Measurements from ENCODE around the gene SCN2A.
"Not testable (repeated sequence)": the region's sequence is repeated elsewhere in the genome, so short reads cannot be mapped to it uniquely, and the experiment has no call there.

SCN2A gene

DNA sequence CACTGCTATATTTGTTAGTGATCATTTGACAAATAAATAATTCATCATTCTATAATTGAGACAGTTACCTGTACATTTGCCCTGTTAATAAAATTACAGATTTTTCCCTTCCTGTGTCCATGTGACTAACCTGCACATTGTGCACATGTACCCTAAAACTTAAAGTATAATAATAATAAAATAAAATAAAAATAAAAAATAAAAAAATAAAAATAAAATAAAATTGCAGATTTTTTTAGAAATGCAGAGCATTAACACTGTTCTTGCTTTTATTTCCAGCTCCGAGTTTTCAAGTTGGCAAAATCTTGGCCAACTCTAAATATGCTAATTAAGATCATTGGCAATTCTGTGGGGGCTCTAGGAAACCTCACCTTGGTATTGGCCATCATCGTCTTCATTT, 105.1 kb downstream of the SCN2A start:
- not testable (repeated sequence) for FAIRE-seq

DNA sequence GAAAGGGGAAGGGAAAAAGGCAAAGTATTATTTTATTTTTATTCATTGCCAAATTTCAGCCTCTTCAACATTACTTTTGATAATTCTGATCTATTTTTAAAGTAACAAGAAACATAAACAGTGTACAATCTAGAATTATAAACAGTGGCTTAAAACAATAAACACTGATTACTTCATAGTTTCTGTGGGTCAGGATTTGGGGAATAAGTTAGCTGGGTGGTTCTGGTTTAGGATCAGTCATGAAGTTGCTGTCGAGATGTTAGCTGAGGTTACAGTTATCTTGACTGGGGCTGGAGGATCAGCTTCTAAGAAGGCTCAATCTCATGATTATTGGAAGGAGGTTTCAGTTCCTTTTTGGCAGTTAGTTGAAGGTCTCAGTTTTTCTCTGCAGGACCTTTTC, 109.2 kb downstream of the SCN2A start:
- no peak for FAIRE-seq

DNA sequence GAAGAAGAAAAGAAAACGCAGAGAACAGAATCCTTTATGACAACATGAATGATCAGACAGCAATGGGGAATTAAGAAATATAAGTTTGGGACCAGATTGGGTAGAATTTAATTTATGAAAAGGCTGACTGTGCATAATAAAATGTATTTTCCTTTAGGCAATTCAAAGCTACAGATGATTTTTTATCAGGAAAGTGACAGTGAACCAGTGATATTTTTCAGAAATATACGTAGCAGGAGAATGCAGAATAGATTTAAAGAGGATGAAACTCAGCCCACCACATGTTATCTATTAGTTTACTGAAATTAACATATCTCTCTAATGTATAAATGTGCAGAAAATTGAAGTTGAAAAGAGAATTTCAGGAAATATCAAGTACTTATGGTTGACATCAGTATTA, 110.0 kb downstream of the SCN2A start:
- FAIRE-seq: no peak

DNA sequence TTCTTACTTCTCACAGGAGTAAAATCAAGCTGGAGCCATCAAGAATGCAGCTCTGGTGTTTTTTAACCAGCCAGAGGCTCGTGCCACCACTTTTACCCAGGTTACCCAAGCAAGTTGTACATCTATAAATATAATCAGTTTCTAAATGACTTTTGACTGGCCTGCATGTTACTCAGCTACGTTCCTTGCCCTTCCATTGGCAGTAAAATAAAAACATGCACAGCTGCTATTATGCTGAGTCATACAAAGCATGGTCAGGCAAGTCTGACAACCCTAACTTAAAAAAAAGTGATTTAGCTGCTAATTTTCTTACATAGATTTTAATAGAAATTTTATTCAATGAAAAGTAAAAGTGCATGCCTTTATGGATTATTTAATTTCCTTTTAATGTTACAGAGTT, 118.5 kb downstream of the SCN2A start:
- peak; percentile 47 for FAIRE-seq

DNA sequence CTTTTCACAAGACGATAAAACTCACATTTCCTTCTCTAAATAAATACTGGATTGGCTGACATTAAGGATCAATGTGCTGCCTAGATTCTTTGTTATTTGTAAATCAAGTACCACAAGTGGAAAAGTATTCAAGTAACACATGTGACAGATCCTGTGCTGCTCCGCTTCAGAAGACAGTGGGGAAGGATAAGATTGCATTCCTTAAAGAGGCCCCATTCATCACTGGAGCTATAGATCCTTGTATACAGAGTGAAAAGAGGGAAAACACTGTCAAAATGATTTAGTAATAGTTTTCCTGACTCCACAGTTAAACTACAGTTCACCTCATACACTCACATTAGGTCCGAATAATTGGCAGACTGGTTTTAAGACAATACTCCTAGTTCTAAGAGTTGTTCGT, 122.3 kb downstream of the SCN2A start:
- FAIRE-seq: no peak

DNA sequence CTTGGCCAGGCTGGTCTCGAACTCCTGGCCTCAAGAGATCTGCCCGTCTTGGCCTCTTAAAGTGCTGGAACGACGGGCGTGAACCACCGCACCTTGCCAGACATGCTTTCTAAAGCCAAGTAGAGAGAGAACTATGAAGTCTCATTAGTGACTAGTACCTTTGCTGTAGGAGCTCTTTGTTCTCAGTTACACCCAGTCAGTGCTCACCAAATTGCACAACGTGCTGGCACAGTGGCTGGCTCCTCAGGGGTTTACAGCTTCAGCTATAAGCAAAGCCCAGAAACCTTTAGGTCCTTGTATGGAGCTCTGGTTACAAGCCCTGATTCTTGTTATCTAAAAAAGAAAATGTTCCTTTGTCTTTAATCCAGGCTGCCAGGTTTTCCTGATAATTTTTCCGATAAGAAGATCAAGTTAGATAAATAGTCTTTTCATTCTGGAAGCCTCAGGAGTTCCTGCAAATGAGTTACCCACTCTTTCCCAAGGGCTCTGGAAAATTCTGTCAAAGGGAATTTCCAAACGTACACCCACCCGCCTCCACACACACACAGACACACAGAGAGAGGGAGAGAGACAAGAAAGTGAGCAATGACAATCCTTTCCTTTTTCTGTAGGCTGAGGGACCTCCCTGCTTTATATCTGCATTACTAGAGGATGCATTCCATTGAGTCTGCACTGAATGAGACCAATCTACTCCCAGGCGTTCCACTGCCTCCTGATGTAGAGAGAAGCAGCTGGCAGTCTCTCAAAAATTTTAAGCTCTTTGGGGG, 130.1 kb downstream of the SCN2A start:
- no peak for FAIRE-seq

DNA sequence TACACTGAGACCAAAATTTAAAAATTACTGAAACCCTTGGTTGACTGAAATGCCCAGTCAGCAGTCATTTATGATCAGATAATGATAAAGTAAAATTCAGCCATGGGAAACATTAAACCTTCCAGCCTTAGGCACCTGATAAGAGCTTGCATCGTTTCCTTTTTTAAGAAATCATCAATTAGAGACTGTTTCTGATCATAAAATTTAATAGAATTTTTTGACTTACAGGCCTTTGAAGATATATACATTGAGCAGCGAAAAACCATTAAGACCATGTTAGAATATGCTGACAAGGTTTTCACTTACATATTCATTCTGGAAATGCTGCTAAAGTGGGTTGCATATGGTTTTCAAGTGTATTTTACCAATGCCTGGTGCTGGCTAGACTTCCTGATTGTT, 130.7 kb downstream of the SCN2A start:
- FAIRE-seq: no peak

DNA sequence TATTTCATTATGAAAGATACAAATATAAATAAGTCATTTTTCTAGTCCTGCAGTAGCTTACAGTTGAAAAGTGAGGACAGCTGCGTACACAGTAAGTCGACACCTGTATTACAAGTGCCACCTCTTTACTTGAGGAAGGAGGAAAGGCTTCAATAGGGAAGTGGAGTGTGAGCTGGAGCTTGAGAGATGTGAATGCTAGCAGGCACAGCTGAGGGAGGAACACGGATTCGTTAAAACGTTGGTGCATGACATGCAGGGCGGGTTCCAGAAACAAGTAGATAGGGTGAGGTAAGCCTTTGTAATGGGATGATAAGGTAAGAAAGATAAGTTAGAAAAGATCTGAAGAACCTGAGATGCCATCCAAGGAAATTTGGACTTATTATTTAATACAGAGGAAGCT, 132.1 kb downstream of the SCN2A start:
- FAIRE-seq: no peak

DNA sequence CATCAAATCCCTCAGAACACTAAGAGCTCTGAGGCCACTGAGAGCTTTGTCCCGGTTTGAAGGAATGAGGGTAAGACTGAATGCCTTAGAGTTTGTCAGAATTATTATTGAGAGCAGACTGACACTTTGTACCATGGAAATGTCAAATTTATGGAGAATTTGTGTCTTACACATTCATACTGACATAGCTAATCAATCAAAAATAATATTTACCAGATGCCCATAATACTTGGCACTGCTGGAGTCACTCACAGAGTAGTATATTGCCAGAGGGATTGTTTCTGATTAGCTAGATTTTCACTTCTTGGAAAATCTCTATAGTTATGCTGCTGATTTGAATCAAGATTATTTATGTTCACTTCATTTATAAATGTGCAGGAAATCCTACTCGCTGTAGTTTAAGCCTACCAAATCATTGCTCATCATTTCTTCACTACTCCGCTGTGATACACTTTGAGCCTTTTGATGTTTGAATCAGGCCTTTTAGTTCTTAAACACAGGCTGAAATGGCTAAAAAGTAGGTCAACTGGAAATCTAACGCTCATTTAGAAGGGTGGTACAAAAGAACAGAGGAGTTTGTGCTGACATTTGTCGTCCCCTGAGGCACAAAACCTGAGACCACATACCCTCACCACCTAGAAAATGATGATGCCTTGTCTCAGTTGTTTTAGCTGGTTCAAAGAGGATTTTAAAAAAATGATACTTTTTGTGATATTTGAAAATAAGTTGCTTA, 134.2 kb downstream of the SCN2A start:
- FAIRE-seq: no peak

DNA sequence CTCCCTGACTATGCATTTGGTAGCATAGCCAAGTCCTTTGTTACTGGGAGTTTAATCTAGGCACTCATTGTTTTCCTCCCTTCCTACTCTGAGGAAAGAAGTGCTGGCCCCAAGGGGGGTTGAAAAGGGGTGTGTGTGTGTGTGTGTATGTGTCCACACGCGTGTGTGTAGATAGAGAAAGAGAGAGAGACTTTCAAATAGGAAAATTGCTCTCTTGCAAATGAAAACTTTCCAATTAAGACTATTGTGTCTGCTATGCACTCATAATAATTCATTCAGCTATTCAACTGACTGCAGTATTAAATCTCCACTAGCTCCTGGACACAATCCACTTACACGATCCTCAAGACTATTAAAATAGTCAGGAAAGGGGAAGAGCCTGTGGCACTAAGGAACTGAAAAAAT, 137.4 kb downstream of the SCN2A start:
- no peak for FAIRE-seq

DNA sequence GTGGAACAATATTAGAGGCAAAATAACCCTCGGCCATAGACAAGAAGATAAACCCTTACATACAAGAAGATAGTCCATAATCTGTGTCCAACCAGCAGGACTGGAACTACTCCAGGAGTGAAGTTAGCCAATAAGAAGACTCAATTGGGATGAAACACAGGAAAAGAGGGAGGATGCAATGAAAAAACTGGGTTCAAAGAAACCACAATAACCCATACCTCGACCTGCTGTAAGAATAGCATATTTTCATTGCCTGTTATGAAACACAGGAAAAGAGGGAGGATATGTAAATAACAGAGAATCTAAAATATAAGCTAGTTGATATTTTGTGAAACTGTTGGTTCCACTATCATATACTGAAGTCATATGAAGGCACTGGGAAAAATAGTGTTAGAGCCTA, 143.1 kb downstream of the SCN2A start:
- FAIRE-seq: no peak

DNA sequence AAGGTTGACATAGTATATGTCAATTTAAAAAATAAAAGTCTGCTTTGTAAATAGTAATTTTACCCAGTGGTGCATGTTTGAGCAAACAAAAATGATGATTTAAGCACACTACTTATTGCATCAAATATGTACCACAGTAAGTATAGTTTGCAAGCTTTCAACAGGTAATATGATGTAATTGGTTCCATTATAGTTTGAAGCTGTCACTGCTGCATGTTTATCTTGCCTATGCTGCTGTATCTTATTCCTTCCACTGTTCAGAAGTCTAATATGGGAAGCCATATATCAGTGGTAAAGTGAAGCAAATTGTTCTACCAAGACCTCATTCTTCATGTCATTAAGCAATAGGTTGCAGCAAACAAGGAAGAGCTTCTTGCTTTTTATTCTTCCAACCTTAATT, 151.7 kb downstream of the SCN2A start:
- FAIRE-seq: no peak

DNA sequence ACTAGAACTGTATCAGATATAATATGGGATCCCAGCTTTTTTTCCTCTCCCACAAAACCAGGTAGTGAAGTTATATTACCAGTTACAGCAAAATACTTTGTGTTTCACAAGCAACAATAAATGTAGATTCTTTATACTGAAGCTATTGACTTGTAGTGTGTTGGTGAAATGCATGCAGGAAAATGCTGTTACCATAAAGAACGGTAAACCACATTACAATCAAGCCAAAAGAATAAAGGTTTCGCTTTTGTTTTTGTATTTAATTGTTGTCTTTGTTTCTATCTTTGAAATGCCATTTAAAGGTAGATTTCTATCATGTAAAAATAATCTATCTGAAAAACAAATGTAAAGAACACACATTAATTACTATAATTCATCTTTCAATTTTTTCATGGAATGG, 152.6 kb downstream of the SCN2A start:
- FAIRE-seq: no peak

DNA sequence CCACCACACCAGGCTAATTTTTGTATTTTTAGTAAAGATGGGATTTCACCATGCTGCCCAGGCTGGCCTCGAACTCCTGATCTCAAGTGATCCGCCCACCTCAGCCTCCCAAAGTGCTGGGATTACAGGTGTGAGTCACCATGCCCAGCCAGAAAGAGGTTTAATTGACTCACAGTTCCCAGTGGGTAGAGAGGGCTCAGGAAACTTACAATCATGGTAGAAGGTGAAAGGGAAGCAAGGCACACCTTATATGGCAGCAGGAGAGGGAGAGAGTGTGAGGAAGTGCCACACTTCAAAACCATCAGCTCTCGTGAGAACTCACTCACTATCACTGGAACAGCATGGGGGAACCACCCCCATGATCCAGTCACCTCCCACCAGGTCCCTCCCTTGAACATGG, 159.4 kb downstream of the SCN2A start:
- not testable (repeated sequence) for FAIRE-seq

DNA sequence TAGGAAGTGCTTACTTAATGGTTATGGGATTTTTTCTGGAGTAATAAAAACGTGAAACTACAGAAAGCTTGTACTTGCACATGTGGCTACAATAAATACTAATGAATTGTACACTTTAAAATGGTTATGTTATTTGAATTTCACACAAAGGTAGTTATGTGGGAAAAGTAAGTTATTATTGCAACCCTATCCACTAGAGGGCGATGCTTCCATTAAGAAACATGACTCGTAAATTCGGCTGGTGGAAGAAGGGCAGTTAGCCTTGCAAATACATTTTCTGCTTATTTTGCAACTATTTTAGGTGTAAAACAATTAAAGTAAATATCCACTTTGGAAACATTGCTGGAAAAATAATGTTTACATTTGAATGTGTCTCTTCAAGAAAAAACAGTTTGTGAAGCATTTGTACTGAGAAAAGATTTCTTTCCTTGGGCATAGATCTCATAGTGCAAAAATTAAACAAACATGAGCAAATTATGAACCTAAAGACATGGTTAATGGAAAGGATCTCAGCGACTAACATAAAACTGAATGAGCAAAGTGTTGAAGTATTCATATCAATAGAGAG, 162.2 kb downstream of the SCN2A start:
- FAIRE-seq: peak; percentile 100

DNA sequence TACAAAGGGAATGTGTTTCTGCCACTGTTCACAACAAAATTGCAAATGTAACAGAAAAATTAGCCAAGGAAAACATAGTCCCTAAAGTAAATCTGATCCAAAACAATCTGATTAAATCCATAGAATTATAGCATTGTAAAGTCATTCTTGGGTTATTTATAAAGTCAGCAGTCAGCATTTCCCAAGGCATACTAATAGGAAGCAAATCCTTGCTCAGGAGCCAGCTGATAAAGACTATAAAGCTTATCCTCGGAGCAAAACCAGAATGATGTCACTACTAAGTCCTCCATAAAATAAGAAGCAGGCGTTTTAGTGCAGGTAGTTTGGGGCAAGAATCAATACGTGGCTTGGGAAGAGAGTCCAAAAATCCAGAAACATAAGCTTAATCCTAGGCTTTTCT, 162.9 kb downstream of the SCN2A start:
- FAIRE-seq: no peak

DNA sequence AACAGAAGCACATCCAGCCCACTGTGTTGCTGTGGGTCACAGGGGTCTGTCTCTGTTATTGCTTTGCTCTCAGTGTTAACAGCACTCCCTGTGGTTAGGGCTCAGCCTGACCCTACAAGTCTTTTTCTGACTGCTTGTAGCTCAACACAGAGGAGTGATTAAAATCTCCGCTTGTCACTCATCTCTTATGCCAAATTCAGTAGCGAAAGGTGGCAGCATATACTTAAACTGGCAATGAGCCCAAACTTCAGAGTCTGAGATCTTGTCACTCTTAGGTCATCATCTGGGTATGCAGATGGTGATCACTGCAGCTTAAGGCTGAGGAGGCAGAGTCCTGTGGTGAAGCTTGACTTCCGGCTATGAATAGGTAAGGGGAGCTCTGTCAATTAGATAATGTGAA, 167.0 kb downstream of the SCN2A start:
- no peak for FAIRE-seq

DNA sequence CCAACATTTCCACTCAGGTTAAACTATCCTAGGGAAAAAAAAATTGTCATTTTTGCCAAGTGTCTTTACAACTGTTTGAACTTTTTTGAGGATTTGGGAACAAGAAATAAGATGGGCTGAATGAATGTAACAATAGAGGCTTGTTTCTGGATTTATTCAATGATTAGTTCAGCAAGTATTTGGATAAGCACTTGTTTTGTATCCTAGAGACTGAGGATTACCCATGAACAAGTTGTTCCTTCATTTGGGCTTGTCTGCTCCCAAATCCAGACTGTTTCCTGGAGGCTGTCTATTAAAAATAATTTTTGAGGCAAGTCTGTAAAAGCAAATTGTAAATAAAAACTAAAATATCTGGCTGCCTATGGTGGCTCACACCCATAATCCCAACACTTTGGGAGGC, 168.3 kb downstream of the SCN2A start:
- FAIRE-seq: no peak

DNA sequence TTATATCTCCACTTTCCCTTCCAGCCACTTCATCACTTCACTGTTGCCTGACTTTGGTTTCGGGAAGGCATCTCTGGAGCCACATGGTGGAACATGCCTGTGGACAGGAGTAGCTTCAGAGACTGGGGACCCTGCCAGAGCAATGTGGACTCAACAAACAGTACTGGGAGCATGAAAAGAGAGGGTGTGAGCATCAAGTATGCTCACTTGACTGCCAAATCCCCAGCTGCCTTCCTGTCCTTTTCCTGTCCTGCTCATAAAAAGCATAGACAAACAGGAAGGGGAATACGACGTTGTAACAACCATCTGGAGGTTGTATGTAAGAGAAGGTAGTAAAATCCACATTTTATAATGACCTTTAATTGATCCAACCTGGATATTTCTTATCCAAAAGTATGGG, 169.0 kb downstream of the SCN2A start:
- no peak for FAIRE-seq

DNA sequence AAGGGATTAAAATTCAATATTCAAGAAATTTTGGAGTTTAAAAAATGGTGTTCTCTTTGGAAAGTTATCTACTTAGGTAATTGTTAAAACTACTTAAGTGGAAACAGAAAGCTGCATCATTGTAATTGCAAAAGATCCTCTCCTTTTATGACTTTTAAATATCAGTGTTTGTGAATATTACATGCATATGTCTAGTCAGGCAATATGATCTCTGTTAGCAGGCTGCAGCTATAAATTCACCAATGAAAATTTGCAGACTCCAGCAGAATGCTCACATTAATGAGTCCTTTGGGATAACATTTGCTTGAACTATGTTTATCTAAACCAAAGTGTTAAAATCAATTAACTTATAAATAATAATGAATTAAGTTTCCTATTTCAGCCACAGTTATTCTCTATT, 171.1 kb downstream of the SCN2A start:
- FAIRE-seq: peak; percentile 21

DNA sequence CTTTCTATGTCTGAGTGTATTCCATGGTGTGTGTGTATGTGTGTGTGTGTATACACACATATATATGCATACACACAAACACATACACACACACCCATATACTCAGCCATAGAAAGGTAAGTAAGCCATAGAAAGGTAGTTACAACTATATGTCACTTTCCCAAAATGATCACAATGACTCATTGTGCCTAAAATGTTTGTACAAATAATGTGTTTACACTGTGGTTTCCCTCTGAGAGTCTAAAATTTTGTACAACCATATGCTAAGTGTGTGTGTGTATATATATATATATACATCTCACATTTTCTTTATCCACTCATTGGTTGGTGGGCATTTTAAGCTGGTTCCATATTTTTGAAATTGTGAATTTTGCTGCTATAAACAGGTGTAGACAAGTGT, 175.0 kb downstream of the SCN2A start:
- no peak for FAIRE-seq

DNA sequence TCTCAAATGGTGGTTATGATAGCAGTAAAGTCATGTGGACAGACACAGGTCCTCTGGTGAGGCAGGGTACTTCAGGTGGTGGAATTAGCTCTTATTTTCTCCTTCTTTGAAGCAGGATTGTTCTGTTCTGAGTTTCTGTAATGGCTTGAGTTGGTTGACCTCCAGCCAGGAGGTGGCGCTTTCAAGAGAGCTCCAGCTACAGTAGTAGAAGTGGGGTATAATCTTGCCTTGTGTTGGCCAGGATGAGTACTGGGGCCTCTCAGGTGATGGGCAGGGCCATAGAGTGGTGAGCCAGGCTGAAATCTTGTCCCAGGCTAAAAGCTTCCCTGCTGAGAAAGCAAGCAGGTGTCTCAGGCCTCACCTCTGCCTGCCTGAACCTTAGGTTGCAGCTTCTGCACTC, 177.8 kb downstream of the SCN2A start:
- FAIRE-seq: no peak

DNA sequence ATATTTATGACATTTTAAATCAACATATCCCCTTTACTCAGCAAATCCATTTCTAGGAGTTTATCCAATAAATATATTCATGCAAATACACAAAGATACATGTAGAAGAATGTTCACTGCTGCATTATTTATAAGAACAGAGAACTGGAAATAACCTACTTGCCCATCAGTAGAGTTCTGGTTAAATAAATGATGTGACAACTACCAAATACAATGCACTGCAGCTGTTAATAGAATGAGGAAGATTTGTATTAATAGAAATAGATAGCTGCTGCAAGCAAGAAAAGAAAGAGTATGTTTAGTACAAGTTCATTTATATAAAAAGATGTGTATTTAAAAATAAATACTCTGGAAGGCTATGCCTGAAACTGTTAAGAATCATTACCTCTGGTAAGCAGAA, 181.0 kb downstream of the SCN2A start:
- no peak for FAIRE-seq

DNA sequence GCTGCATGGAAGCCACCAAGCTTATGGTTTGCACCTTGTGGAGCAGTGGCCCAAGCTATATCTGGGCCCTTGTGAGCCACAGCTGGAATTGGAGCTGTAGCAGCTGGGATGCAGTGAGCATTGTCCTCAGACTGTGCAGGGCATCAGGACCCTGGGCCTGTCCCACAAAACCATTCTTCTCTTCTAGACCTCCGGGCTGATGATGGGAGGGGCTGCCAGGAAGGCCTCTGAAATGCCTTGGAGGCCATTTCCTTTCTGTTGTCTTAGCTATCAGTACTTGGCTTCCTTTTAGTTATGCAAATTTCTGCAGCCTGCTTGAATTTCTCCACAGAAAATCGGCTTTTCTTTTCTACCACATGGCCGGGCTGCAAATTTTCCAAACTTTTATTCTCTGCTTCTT, 183.9 kb downstream of the SCN2A start:
- FAIRE-seq: no peak

Data from islet of Langerhans (tissue), 1 donor.